NCI-H345 treated with DMSO at 0.1 percent for 48 hours (cell line): ENCODE results near the gene PLEKHG2.

Experiments used
- DNase-seq: peaks from one replicate; lab custom pipeline; 2025; ENCODE audit not compliant: unreplicated experiment; lab: John Stamatoyannopoulos, UW

Gene PLEKHG2

DNA sequence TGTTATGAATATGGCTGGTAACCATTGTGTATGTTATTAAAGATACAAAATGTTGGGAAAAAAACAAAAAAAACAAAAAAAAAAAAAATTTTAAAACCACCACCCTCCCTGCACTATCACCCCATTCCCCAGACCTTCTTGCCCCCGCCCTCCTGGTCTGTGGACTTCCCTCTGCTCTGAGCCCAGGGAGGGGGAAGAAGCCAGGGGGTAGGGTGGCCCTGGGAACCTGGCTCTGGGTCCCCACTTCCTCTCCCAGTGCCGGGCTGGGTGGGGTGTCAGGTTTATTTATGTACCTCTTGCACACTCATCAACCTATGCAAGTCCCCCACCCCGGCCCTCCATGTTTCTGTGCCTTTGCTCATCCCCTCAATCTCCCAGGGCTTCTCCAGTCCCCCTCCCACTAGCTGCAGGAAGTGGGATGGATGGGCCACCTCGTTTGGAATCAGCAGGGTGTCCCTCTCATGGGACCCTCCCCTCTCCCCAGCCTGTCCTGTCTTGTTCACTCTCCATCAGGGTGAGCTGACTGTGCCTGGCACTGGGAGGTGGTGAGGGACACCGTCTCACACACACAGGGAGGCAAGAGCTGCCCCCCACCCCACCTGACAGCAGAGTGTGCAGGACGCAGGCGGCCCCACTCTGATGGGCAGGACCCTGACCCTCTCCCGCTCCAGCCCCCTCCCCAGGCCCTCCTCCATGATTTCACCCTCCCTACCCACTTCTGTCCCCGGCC is 27.5 kb upstream of the PLEKHG2 start:
- no peak for DNase-seq

DNA sequence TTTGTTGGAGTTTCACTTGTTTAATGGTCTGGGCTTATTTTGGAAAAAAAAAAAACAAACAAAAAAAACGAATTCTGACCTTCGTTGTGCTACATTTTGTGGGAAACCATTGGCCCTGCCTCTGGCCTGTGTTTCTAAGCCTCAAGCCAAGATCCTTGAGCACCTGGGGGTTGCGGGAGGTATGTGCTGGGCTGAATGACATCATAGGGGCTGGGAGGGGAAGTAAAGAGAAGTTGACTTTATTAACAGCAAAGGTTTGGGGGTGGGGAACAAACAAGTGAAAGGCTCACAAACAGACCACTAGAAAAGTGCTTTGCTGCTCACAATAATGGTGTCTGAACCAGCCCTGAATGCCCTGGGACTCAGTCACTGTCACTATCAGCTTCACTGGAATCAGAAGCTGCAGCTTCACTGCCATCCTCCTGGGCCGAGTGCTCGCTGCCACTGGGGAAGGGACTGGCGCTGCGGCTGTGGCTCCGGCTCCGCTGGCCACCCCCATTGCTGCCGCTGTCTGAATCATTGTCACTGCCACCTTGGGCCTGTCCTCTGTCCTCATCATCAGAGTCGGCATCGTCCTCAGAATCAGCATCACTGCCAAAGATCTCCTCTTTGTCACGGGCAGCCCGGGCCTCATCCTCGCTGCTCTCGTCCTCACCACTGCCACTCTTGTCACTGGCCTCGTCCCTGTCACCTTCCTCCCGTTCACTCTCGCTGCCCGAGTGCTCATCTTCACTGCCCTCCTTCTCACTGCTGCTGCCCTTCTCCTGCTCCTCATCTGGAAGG is 26.6 kb upstream of the PLEKHG2 start:
- no peak for DNase-seq

DNA sequence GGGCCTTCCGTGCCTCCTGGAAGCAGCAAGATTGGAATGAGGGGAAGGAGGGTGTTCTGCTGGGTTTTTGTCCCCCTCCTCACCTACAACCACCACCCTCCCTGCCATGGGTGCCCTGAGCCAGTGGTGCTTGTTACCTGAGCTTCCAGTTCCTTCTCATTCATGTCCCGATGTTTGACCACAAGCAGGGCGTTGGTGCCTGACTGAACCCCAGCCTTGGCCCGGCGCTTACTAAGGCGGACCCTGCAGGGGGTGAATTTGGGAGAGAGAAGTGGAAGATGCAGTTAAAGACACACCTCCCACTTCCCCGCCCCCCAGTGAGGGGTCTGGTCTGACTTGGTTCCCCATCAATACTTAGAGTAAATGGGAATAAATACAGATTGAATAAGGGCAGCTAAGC is 25.9 kb upstream of the PLEKHG2 start:
- DNase-seq, result no peak

DNA sequence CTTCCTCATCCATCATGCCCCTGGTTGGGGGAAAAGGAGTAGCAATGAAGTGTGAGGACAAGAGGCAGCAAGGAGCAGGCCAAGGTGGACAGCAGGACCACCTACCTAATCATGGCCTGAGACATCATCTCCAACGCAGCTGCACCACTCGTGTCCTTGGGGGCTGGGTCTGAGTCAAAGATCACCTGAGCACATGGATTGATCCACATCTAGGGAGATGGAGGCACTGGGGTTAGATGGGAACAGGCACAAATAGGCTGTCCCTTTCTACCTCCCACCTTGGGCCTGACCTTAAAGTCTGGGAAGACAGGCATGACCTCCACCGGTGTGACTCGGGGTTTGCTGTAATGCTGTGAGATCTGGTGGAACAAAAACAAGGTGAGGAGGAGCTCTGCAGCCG is 23.8 kb upstream of the PLEKHG2 start:
- no peak for DNase-seq

DNA sequence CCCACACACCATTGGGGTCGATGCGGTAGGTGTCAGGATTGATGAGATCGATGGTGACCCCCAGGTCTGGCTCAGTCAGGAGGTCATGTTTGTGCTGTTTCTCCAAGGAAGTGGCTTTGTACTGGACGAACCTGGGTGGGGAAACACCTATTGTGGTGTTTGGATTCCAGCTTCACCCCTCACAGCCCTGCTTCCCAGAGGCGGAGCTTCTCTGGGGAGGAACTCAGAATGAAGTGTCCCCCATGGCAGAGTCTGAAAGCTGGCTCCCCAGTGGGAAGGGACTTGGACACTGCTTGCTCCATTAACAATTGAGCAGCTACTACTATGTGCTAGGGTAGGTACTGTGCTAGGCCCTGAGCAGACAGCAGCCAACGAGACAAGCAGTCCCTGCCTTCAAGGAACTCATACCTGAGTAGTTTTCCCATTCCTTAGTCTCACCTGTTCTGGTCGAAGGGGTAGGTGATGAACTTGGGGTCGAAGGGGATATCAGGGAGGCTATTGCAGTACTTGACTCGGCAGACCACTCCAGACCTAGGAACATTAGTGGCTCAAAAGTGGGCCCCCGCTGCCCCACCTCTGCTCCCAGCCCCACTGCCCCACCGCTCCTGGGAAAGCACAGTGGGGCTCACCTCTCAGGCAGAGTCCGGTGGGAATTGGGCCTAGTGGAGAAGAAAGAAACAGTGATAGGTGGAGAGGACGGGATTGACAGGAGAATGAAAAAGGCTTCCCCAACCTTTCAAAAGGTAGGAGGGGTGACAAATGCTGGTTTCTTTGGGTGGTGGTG is 22.6 kb upstream of the PLEKHG2 start:
- no peak for DNase-seq

DNA sequence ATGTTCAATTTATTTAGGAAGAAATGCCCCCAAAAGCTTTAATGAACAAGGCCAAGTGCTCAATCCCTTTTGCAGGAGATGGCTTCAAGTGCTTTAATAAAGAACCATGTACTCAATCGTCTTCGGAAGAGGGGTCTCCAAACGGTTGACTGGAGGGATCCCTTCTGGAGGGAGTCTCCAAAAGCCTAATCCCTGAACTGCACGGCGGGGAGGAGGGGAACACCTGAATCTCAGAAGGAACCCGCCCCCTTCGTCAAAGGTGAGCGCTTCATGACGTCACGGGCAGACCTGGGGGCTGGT is 22.1 kb upstream of the PLEKHG2 start:
- DNase-seq, result no peak

DNA sequence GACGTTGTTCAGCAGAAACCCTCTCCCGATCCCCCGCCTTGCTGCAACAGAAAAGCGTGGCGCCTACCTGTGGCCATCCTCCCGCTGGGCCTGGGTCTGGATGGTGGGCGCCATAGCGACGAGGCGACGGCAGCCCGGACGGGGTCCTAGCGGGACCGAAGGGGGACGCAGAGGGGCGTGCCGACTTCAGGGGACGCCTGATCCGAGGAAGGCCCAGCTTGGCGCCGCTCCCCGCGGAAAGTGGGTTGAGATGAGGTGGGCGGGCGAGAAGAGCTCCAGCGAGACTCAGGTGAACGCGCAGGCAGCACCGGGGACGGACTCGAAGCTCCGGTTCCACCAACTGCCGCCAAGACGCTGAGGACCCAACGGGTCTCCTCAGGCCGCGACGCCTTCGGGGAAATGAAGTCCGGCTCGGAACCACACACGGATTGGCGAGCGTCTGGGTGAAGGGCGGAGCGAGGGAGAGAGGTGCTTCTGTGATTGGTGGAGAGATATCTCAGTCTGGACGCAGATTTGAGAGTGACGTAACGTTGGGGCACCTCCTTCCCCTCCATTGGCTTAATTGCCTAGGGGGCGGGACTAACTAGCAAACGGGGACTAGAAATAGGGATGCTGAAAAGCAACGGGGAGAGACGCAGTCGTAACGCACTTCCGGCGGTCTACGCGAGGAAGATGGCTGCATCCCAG is 21.6 kb upstream of the PLEKHG2 start, which contains the start of the genes MED29 and PAF1:
TSS of gene MED29 (plus strand) at position 628 of the 687 bp plus-strand sequence. CDS start at position 673, 45 bp downstream.
TSS of gene PAF1 (minus strand) at position 356 of the 687 bp plus-strand sequence. CDS start at position 114, 242 bp downstream.
- DNase-seq, result peak; percentile 100

- DNase-seq, result peak; percentile 68
Measured at GRCh38 chr19:39397360-39398296, 14.8 kb upstream of the PLEKHG2 start.

DNA sequence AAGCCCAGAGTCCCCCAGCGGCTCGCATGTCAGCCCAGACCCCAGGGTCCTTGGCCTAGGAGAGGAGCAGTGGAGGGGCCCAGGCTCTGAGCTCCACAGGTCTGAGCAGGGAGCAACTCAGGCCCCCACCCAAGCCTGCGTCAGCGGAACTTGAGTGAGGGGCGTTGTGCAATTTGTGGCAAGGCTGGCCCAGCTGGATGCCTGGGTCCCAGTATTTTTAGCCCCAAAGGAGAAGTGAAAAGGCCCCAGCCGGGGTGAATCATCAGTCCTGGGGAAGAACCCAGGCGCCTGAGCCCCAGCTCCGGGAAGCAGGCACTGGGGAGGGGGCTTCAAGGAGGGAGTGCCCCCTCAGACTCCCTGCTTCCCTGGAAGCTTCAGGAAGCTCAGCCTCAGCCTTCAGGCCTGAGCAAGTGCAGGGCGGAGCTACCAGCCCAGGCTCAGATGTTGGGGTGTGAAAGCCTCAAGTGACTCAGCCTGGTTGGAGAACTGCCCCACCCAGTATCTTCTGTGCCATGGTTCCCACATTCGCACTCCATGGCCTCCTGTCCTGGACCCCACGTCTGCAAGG is 14.1 kb upstream of the PLEKHG2 start:
- DNase-seq, result no peak

DNA sequence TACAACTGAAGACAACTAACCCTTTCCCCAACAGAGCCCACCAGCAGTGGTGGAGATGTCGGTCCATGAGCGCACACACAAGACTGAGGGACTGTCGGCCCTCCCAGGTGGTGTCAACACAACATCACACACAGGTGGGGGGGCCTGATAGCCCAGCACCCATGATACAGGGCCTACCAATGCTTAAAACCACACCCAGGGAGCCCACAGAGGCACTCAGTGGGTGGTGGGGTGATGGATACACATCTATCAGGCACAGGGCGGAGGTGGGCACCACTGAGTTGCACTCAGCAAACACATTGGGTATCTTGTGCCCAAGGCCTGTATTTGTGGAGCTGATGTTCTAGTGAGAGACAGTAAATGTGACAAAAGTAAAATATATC is 12.8 kb upstream of the PLEKHG2 start:
- no peak for DNase-seq

DNA sequence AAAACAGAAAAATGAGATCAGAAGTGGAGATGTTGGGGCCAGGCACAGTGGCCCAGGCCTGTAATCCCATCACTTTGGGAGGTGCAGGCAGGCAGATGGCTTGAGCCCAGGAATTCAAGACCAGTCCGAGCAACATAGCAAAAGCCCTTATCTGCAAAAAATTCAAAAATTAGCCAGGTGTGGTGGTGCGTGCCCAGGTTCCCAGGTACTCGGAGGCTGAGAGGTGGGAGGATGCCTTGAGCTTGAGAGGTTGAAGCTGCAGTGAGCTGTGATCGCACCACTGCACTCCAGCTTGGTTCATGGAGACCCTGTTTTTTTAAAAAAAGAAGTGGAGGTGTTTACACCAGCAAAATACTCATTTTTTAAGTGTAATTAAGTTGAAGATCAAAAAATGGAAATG is 12.4 kb upstream of the PLEKHG2 start:
- DNase-seq, result no peak

DNA sequence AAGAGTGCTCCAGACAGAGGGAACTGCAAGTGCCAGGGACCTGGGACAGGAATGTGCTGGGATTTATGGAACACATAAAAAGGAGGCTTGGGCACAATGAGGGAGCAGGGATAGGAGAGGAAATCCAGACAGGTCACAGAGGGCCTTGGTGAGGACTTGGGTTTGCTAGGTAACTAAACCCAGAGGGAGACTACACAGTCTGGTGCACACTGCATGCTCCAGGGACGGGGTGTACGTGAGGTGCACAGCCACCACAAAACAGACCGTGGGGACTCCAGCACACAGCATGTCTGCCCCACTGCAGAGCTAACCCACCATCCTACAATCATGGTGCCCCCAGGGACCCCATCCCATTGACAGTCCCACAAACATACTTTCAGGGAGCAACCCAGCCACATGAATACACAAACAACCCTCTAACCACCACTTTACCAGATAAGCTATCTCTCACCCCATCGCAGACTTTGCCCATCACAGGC is 11.4 kb upstream of the PLEKHG2 start:
- DNase-seq, result no peak

DNA sequence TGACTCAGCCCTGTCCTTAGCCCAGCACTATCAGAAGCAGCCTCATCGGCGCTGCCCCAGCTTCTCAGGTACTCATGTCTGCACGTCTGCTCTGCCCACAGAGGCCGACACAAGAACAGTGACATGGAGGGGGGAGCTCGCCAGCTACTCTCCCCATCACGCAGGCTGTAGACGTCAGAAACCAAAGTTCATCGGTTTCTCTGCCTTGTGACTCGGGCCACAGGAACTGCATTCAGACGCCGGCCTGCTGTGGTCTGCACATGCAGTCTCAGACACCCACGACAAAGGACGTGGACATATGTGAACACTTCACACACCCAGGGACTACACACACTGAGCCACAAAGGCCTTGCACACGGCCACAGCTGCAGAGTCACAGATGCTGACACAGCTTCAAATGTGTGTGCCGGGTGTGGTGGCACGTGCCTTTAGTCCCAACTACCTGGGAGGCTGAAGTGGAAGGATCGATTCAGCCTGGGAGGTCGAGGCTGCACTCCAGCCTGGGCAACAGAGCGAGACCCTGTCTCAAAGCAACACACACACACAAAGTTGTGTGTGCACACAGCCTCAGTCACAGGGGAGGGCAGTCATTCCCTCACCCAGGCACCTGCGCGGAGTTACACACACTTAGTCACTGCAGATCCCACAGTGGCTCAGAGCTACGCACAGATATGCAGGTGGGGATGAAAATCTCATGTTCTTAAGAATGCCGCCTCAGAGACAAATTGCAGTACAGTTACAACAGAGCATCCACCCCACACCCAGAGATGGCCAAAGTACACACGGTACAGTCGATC is 10.7 kb upstream of the PLEKHG2 start:
- no peak for DNase-seq

DNA sequence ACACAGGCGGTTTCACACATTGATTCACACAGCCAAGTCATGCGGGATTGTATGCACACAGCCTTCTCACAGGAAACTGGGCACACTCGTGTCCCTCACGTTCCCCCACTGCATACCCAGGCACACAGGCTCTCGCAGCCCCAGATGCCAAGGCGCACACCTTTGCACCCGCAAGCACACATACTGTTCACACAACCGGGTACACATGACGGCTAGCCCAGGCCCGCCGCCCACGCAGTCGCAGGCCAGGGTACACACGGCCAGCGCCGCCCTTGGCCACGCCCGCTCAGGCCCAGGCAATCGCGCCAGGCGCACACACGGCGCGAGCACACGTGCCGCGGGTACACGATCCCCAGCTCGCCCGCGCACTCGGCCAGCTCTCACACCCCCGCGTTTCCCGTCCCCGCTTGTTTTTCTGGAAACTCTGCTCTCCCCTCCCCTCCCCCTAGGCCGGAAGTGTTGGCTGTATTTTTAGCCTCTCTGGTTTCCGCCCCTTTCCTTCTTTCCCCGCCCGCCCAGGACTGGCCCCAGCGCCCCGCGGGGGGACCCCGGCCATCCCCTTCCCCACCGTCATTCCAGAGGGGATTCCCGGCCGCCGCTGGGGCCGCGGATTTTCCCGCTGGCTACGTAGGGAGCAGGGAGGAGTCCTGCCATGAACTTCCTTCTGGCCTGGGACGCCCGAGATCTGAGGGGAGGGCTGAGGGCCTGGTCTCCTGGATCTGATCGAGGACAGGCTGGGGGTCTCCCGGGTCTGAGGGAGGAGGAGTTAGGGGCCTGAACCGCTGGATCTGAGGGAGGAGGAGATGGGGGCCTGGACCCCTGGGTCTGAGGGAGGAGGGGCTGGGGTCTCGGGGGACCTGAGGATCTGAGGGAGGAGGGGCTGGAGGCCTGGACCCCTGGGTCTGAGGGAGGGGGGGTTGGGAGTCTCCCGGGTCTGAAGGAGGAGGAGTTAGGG is 9.8 kb upstream of the PLEKHG2 start:
- DNase-seq, result peak; percentile 61

- no peak for DNase-seq
Measured at GRCh38 chr19:39403331-39404312, 8.8 kb upstream of the PLEKHG2 start.

- no peak for DNase-seq
Measured at GRCh38 chr19:39405261-39405957, 7.1 kb upstream of the PLEKHG2 start.
